Neural cell (in vitro differentiated cells): ENCODE data around the gene SUMO4. TPM values are rescaled to one million over a fixed set of nuclear protein-coding genes. Genes with fewer than 3 reads are reported as not detected.

Experiments used
- H2AFZ ChIP-seq: fragments of 200-600, 300-800 bp; sonication (generic), shearing (Covaris generic); 2 replicates; pipeline ENCODE4 v1.6.0; 2014; ENCODE audit warnings: low read depth, mild to moderate bottlenecking, antibody characterized with exemption, low read length, moderate library complexity
- H3F3A ChIP-seq: fragments of 200-600 bp; shearing (Covaris generic); 2 replicates; pipeline ENCODE4 v1.6.1; 2016; ENCODE audit warnings: mild to moderate bottlenecking, moderate library complexity, mixed read lengths, antibody characterized with exemption, low read length; ENCODE audit not compliant: insufficient read depth, poor library complexity, severe bottlenecking
- H3K27ac ChIP-seq: fragments of 200-600, 300-800 bp; sonication (generic), shearing (Covaris generic); 2 replicates; pipeline ENCODE4 v1.5.1; 2014; ENCODE audit warnings: mild to moderate bottlenecking, low read length, moderate library complexity
- H3K27me3 ChIP-seq: fragments of 300-800, 200-600 bp; sonication (generic), shearing (Covaris generic); 2 replicates; pipeline ENCODE4 v1.6.0; 2014; ENCODE audit warnings: mild to moderate bottlenecking, low read depth, low read length, moderate library complexity; ENCODE audit not compliant: insufficient read depth
- H3K36me3 ChIP-seq: fragments of 300-800, 200-600 bp; sonication (generic), shearing (Covaris generic); 2 replicates; pipeline ENCODE4 v1.5.1; 2014; ENCODE audit warnings: mild to moderate bottlenecking, antibody characterized with exemption, low read length, moderate library complexity; ENCODE audit not compliant: insufficient read depth
- H3K4me2 ChIP-seq: fragments of 300-800, 200-600 bp; sonication (generic), shearing (Covaris generic); 2 replicates; pipeline ENCODE4 v1.6.0; 2014; ENCODE audit warnings: mild to moderate bottlenecking, low read length
- H3K4me3 ChIP-seq: fragments of 300-800, 200-600 bp; sonication (generic), shearing (Covaris generic); 2 replicates; pipeline ENCODE4 v1.5.1; 2014; ENCODE audit warnings: mild to moderate bottlenecking, low read length, moderate library complexity
- H3K79me2 ChIP-seq: fragments of 200-600 bp; shearing (Covaris generic); replicated peaks from 2 replicates; pipeline ENCODE4 v1.6.0; 2014; ENCODE audit warnings: mild to moderate bottlenecking, low read length, moderate library complexity; ENCODE audit not compliant: insufficient read depth
- H3K9ac ChIP-seq: fragments of 300-800, 200-600 bp; sonication (generic), shearing (Covaris generic); 2 replicates; pipeline ENCODE4 v1.6.1; 2016; ENCODE audit warnings: mild to moderate bottlenecking, low read length, mixed read lengths
- H3K9me2 ChIP-seq: fragments of 200-600 bp; shearing (Covaris generic); 2 replicates; pipeline ENCODE4 v1.6.1; 2016; ENCODE audit warnings: mild to moderate bottlenecking, low read length, mixed read lengths; ENCODE audit not compliant: insufficient read depth
- H3K9me3 ChIP-seq: fragments of 200-600, 300-800 bp; sonication (generic), shearing (Covaris generic); 2 replicates; pipeline ENCODE4 v1.6.1; 2016; ENCODE audit warnings: mild to moderate bottlenecking, mixed run types, low read length, moderate library complexity, mixed read lengths
- H4K20me1 ChIP-seq: fragments of 200-600 bp; shearing (Covaris generic); 2 replicates; pipeline ENCODE4 v1.6.1; 2016; ENCODE audit warnings: mild to moderate bottlenecking, mixed run types; ENCODE audit not compliant: insufficient read depth
- EP300 ChIP-seq: fragments of 450-650 bp; conservative IDR thresholded peaks from 2 replicates; pipeline ENCODE4 v1.6.1; 2014; ENCODE audit warnings: antibody characterized with exemption, mild to moderate bottlenecking, moderate library complexity; ENCODE audit not compliant: poor library complexity, severe bottlenecking
- EZH2 ChIP-seq: fragments of 200-600, 300-800 bp; shearing (Covaris generic), sonication (generic); IDR thresholded peaks from 2 replicates; pipeline ENCODE4 v1.6.1; 2014; ENCODE audit warnings: antibody characterized with exemption, low read length, borderline replicate concordance, mild to moderate bottlenecking; ENCODE audit not compliant: insufficient read depth, poor library complexity, severe bottlenecking
- MXI1 ChIP-seq: fragments of 450-650 bp; conservative IDR thresholded peaks from 2 replicates; pipeline ENCODE4 v1.6.1; 2014; ENCODE audit warnings: antibody characterized with exemption, mild to moderate bottlenecking; ENCODE audit not compliant: poor library complexity, severe bottlenecking
- POLR2AphosphoS5 ChIP-seq: IDR thresholded peaks from 2 replicates; pipeline ENCODE4 v1.6.1; 2012
- RAD21 ChIP-seq: fragments of 450-650 bp; conservative IDR thresholded peaks from 2 replicates; pipeline ENCODE4 v1.6.1; 2014; ENCODE audit warnings: antibody characterized with exemption, mild to moderate bottlenecking, moderate library complexity
- SMC3 ChIP-seq: fragments of 450-650 bp; conservative IDR thresholded peaks from 2 replicates; pipeline ENCODE4 v1.6.1; 2014; ENCODE audit warnings: antibody characterized with exemption, mild to moderate bottlenecking, moderate library complexity; ENCODE audit not compliant: poor library complexity
- TAF1 ChIP-seq: IDR thresholded peaks from 2 replicates; pipeline ENCODE4 v1.6.1; 2012; ENCODE audit warnings: low read depth
- polyA plus RNA-seq: library from polyadenylated mRNA; depleted of rRNA; stranded (reverse); fragments of >200 nt; gene quantifications from 2 replicates; pipeline ENCODE4 v1.2.3, GENCODE V29; 2014
- TF ChIP-seq, protein P1 (sequence below): IDR thresholded peaks from 2 replicates; pipeline ENCODE4 v1.6.1; 2012; ENCODE audit warnings: borderline replicate concordance
- TF ChIP-seq, protein P2 (sequence below): fragments of 450-650 bp; IDR thresholded peaks from 2 replicates; pipeline ENCODE4 v1.5.1; 2014; ENCODE audit warnings: antibody characterized with exemption, mild to moderate bottlenecking, moderate library complexity; ENCODE audit not compliant: poor library complexity, severe bottlenecking

SUMO4 gene
- polyA plus RNA-seq, 1 donor from 2014 or later, result not detected

DNA sequence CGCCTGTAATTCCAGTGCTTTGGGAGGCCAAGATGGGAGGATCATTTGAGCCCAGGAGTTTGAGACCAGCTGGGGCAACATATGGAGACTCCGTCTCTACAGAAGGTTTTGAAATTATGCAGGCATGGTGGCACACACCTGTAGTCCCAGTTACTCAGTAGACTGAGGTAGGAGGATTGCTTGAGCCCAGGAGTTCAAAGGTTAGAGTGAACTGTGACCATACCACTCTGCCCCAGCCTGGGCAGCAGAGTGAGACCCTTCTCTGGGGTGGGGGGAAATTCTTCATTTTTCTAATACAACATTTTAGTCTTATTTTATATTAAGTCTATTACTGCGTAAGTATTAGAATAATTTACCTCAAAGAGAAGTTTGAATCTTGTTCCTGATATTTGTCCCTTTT is 20.1 kb upstream of the SUMO4 start:
- Histone ChIP-seq H3K27me3 (no peaks in the 10 kb centered on the region), H3K9me3 (no peaks in the 10 kb centered on the region), H3F3A (no peaks in the 10 kb centered on the region), H3K79me2 (peaks cover 4% of the 10 kb centered on the region), H3K36me3 (peaks cover 15% of the 10 kb centered on the region), H3K27ac (no peak overlapping the region), H3K9me2 (no peaks in the 10 kb centered on the region), H3K4me2 (no peak overlapping the region), H2AFZ (no peak overlapping the region), H4K20me1 (no peaks in the 10 kb centered on the region), H3K9ac (no peak overlapping the region), H3K4me3 (no peak overlapping the region)
- TF ChIP-seq, protein P1, sequence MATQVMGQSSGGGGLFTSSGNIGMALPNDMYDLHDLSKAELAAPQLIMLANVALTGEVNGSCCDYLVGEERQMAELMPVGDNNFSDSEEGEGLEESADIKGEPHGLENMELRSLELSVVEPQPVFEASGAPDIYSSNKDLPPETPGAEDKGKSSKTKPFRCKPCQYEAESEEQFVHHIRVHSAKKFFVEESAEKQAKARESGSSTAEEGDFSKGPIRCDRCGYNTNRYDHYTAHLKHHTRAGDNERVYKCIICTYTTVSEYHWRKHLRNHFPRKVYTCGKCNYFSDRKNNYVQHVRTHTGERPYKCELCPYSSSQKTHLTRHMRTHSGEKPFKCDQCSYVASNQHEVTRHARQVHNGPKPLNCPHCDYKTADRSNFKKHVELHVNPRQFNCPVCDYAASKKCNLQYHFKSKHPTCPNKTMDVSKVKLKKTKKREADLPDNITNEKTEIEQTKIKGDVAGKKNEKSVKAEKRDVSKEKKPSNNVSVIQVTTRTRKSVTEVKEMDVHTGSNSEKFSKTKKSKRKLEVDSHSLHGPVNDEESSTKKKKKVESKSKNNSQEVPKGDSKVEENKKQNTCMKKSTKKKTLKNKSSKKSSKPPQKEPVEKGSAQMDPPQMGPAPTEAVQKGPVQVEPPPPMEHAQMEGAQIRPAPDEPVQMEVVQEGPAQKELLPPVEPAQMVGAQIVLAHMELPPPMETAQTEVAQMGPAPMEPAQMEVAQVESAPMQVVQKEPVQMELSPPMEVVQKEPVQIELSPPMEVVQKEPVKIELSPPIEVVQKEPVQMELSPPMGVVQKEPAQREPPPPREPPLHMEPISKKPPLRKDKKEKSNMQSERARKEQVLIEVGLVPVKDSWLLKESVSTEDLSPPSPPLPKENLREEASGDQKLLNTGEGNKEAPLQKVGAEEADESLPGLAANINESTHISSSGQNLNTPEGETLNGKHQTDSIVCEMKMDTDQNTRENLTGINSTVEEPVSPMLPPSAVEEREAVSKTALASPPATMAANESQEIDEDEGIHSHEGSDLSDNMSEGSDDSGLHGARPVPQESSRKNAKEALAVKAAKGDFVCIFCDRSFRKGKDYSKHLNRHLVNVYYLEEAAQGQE, result no peak
- no peak for TF ChIP-seq POLR2AphosphoS5
- no peak for TF ChIP-seq SMC3
- no peak for TF ChIP-seq EZH2
- TF ChIP-seq RAD21, result no peak
- TF ChIP-seq EP300, result no peak
- TF ChIP-seq MXI1, result no peak
- TF ChIP-seq, protein P2, sequence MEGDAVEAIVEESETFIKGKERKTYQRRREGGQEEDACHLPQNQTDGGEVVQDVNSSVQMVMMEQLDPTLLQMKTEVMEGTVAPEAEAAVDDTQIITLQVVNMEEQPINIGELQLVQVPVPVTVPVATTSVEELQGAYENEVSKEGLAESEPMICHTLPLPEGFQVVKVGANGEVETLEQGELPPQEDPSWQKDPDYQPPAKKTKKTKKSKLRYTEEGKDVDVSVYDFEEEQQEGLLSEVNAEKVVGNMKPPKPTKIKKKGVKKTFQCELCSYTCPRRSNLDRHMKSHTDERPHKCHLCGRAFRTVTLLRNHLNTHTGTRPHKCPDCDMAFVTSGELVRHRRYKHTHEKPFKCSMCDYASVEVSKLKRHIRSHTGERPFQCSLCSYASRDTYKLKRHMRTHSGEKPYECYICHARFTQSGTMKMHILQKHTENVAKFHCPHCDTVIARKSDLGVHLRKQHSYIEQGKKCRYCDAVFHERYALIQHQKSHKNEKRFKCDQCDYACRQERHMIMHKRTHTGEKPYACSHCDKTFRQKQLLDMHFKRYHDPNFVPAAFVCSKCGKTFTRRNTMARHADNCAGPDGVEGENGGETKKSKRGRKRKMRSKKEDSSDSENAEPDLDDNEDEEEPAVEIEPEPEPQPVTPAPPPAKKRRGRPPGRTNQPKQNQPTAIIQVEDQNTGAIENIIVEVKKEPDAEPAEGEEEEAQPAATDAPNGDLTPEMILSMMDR, result no peak
- TF ChIP-seq TAF1, result no peak

DNA sequence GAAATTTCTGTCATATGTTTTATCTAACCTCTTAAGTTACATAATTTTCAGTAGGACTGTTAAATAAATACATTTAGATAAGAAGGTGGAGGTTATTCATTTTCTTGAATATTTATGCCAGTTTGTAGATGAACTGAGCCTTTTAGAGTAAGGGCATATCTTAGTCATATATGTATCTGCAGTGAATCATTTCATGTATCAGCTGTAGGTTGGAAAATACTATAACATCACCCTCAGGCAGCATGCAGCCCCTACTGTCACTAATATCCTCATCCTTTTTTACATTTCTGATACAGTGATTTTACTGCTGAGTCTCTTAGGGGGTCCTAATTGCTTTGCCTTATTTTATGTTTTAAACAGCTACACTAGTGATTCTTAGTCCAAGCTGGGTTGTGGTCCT is 19.5 kb upstream of the SUMO4 start:
- Histone ChIP-seq H3K27ac (no peak overlapping the region), H3K79me2 (peaks cover 8% of the 10 kb centered on the region), H2AFZ (no peak overlapping the region), H3K9me3 (no peaks in the 10 kb centered on the region), H3K9me2 (no peaks in the 10 kb centered on the region), H3K4me2 (no peak overlapping the region), H3K27me3 (no peaks in the 10 kb centered on the region), H3K4me3 (no peak overlapping the region), H3K9ac (no peak overlapping the region), H3K36me3 (peaks cover 17% of the 10 kb centered on the region), H3F3A (no peaks in the 10 kb centered on the region), H4K20me1 (no peaks in the 10 kb centered on the region)
- TF ChIP-seq EP300 (no peak), SMC3 (no peak), RAD21 (no peak), TAF1 (no peak), EZH2 (no peak), MXI1 (no peak), POLR2AphosphoS5 (no peak)
- TF ChIP-seq, protein P2, result no peak
- TF ChIP-seq, protein P1, result no peak
